Smooth muscle cell (in vitro differentiated cells): Measurements from ENCODE around the gene NF1. TPM values are rescaled to one million over a fixed set of nuclear protein-coding genes. Genes with fewer than 3 reads are reported as not detected.

Source experiments
- DNase-seq: peaks from one replicate; lab custom pipeline; 2025; ENCODE audit not compliant: unreplicated experiment; lab: John Stamatoyannopoulos, UW
- H2AFZ ChIP-seq: fragments of 200-600 bp; sonication (generic); 2 replicates; pipeline ENCODE4 v1.6.0; 2016; ENCODE audit warnings: antibody characterized with exemption, low read depth, mild to moderate bottlenecking
- H3F3A ChIP-seq: fragments of 200-600 bp; sonication (generic); 2 replicates; pipeline ENCODE4 v1.6.0; 2017; ENCODE audit warnings: antibody characterized with exemption, low read depth
- H3K27ac ChIP-seq: fragments of 200-600 bp; sonication (generic); 2 replicates; pipeline ENCODE4 v1.5.1; 2016; ENCODE audit warnings: low read depth, mild to moderate bottlenecking
- H3K27me3 ChIP-seq: fragments of 200-600 bp; sonication (generic); 2 replicates; pipeline ENCODE4 v1.6.1; 2016; ENCODE audit warnings: low read depth, mild to moderate bottlenecking
- H3K36me3 ChIP-seq: fragments of 200-600 bp; sonication (generic); 2 replicates; pipeline ENCODE4 v1.5.1; 2016; ENCODE audit warnings: low read depth
- H3K4me1 ChIP-seq: fragments of 200-600 bp; sonication (generic); 2 replicates; pipeline ENCODE4 v1.5.1; 2016; ENCODE audit warnings: low read depth
- H3K4me2 ChIP-seq: fragments of 200-600 bp; sonication (generic); 2 replicates; pipeline ENCODE4 v1.6.0; 2016; ENCODE audit warnings: mild to moderate bottlenecking
- H3K4me3 ChIP-seq: fragments of 200-600 bp; sonication (generic); 2 replicates; pipeline ENCODE4 v1.5.1; 2016; ENCODE audit warnings: mild to moderate bottlenecking
- H3K79me2 ChIP-seq: fragments of 200-600 bp; sonication (generic); 2 replicates; pipeline ENCODE4 v1.6.0; 2016; ENCODE audit warnings: low read depth, mild to moderate bottlenecking
- H3K9ac ChIP-seq: fragments of 200-600 bp; sonication (generic); 2 replicates; pipeline ENCODE4 v1.6.0; 2016; ENCODE audit warnings: low read depth
- H3K9me3 ChIP-seq: fragments of 200-600 bp; sonication (generic); replicated peaks from 2 replicates; pipeline ENCODE4 v1.5.1; 2016; ENCODE audit warnings: low read depth
- H4K20me1 ChIP-seq: fragments of 200-600 bp; sonication (generic); 2 replicates; pipeline ENCODE4 v1.6.0; 2016; ENCODE audit warnings: low read depth
- CTCF ChIP-seq: fragments of 200-600 bp; sonication (generic); IDR thresholded peaks from 2 replicates; pipeline ENCODE4 v1.5.1; 2017; ENCODE audit warnings: borderline replicate concordance, mild to moderate bottlenecking, antibody characterized with exemption; ENCODE audit not compliant: insufficient read depth, poor library complexity, severe bottlenecking
- WGBS: methylation state at CpG from one replicate; pipeline ENCODE4 v1.1.7; 2016; ENCODE audit warnings: low lambda C conversion rate; 5-methylcytosine and 5-hydroxymethylcytosine counted together
- polyA plus RNA-seq: library from polyadenylated mRNA; unstranded; fragments of >200 nt; fragmentation: Nextera tagmentation; extraction: Ambion mirVana; gene quantifications from 2 replicates; pipeline ENCODE4 v1.2.1, GENCODE V29; 2016
- total RNA-seq: library from RNA; depleted of rRNA; stranded (reverse); fragments of >200 nt; gene quantifications from 2 replicates; pipeline ENCODE4 v1.2.3, GENCODE V29; 2014

The NF1 gene
- total and polyA plus RNA-seq, 2 experiments from 2014 or later, result 7.6 to 74.3 TPM

DNA sequence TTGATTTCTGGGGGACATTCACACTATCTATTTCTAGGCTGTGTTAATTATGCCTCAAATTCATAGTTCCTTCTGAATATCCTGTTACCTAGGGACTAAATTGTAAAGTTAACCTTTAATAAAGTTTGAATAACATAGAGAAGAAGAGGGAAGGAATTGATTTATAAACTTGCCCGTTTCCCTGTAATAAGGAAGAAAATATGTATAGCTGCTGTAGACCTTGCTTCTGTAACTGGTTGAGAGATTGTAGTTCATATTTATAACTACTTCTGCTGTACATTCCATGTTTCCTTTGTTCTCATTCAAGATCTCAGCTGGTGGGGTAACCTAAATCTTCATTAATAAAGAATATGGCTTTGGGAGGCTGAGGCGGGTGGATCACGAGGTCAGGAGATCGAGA, 19.2 kb downstream of the NF1 start:
- H3K27ac ChIP-seq, result no peak overlapping the region
- no peak for DNase-seq
- no peak overlapping the region for H2AFZ ChIP-seq
- peaks cover 99% of the 10 kb centered on the region for H4K20me1 ChIP-seq
- H3K4me3 ChIP-seq, result no peak overlapping the region
- H3K79me2 ChIP-seq, result peaks cover 88% of the 10 kb centered on the region
- WGBS, result 100% methylated on average over 4 of the region's 4 CpGs
- no peaks in the 10 kb centered on the region for H3K27me3 ChIP-seq
- H3F3A ChIP-seq, result no peaks in the 10 kb centered on the region
- no peak for TF ChIP-seq CTCF
- H3K4me1 ChIP-seq, result peaks cover 19% of the 10 kb centered on the region
- H3K9ac ChIP-seq, result no peak overlapping the region
- H3K4me2 ChIP-seq, result no peak overlapping the region
- no peaks in the 10 kb centered on the region for H3K9me3 ChIP-seq
- H3K36me3 ChIP-seq, result no peaks in the 10 kb centered on the region

- H4K20me1 ChIP-seq, result peaks cover 99% of the 10 kb centered on the region
- H3K79me2 ChIP-seq, result peaks cover 88% of the 10 kb centered on the region
Measured at GRCh38 chr17:31114956-31115555, 20.3 kb downstream of the NF1 start.

DNA sequence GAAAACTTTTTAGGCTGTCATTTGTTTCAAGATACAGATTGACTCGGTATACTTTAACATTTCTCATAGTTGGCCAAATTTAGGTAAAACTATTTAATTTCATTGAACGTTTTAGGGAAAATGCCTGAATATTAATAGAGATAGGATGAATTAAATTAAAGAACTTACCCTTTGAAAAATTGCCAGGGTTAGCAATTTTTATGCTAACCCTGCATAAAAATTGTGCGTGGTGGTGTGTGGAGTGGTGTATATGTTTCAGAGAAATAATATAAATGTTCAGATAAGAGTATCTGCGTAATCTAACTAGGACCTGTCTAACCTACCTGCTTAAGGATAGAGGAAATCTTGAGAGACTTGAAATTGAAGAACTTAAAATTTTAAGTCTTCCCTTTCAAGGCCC, 21.4 kb downstream of the NF1 start:
- H3F3A ChIP-seq, result no peaks in the 10 kb centered on the region
- H3K9me3 ChIP-seq, result no peaks in the 10 kb centered on the region
- no peak for DNase-seq
- H3K36me3 ChIP-seq, result no peaks in the 10 kb centered on the region
- H3K4me2 ChIP-seq, result no peak overlapping the region
- no peak overlapping the region for H3K9ac ChIP-seq
- H3K4me1 ChIP-seq, result peaks cover 1% of the 10 kb centered on the region
- H3K79me2 ChIP-seq, result peaks cover 88% of the 10 kb centered on the region
- no peak for TF ChIP-seq CTCF
- H3K27ac ChIP-seq, result no peak overlapping the region
- no peak overlapping the region for H2AFZ ChIP-seq
- H4K20me1 ChIP-seq, result peaks cover 99% of the 10 kb centered on the region
- WGBS, result 96% methylated on average over 4 of the region's 4 CpGs
- no peak overlapping the region for H3K4me3 ChIP-seq
- H3K27me3 ChIP-seq, result no peaks in the 10 kb centered on the region

More at GRCh38 chr17:31114956-31115555, 20.3 kb downstream of the NF1 start:
- H3K9ac ChIP-seq, result no peak overlapping the region
- H3K4me3 ChIP-seq, result no peak overlapping the region
- WGBS, result 94% methylated on average over 3 of the region's 3 CpGs
- H3K36me3 ChIP-seq, result no peaks in the 10 kb centered on the region
- H3K4me2 ChIP-seq, result no peak overlapping the region
- H3F3A ChIP-seq, result no peaks in the 10 kb centered on the region
- H3K27me3 ChIP-seq, result no peaks in the 10 kb centered on the region
- H3K4me1 ChIP-seq, result peaks cover 12% of the 10 kb centered on the region
- TF ChIP-seq CTCF, result no peak
- no peaks in the 10 kb centered on the region for H3K9me3 ChIP-seq
- H2AFZ ChIP-seq, result no peak overlapping the region
- H3K27ac ChIP-seq, result no peak overlapping the region
- DNase-seq, result no peak

DNA sequence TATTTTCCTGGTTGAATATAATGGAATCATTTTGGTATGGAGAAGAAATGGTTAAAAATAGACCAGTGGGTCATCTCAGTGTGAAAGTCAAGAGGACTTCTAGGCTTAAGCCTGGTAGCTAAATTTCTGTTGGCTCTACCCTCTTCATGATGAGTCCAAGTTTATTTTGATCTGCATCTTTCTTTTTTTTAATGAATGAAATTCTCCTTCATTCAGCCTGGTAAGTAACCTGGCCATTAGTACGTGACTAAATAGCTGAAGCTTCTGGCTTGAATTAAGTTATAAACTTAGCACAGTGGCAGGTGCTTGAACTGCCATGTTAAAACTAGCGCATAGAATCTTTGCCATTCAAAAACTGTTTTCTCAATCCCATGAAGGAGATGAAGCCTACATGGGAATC, 28.0 kb downstream of the NF1 start:
- Histone ChIP-seq H3K27me3 (no peaks in the 10 kb centered on the region), H3F3A (no peaks in the 10 kb centered on the region), H3K9me3 (no peaks in the 10 kb centered on the region), H2AFZ (no peak overlapping the region), H4K20me1 (peaks cover 99% of the 10 kb centered on the region), H3K4me3 (no peak overlapping the region), H3K27ac (no peak overlapping the region), H3K36me3 (no peaks in the 10 kb centered on the region), H3K79me2 (peaks cover 98% of the 10 kb centered on the region), H3K4me2 (no peak overlapping the region), H3K9ac (no peak overlapping the region), H3K4me1 (no peaks in the 10 kb centered on the region)
- WGBS, result 90% methylated on average over 2 of the region's 2 CpGs
- no peak for TF ChIP-seq CTCF
- no peak for DNase-seq
